PFSK-1 (cell line): ENCODE measurements around the gene LSR.

ENCODE experiments used
- FOXP2 ChIP-seq: optimal IDR thresholded peaks from 2 replicates; pipeline ENCODE3; 2011; ENCODE audit warnings: borderline replicate concordance, control low read depth, inconsistent platforms; ENCODE audit not compliant: insufficient read depth; ENCODE audit errors: extremely low read length, extremely low read depth
- POLR2AphosphoS5 ChIP-seq: IDR thresholded peaks from 2 replicates; pipeline ENCODE4 v1.6.1; 2012; ENCODE audit warnings: low read depth, mild to moderate bottlenecking, control low read depth, low read length, moderate library complexity
- REST ChIP-seq, 2 experiments: IDR thresholded peaks; 2 replicates each; pipeline versions ENCODE4 v1.6.1 to v1.8.0; 2011 to 2012; ENCODE audit warnings: low read depth in 2 of 2, low read length in 2 of 2, control low read depth in 1 of 2, inconsistent platforms in 1 of 2, mild to moderate bottlenecking in 1 of 2, moderate library complexity in 1 of 2; ENCODE audit not compliant: insufficient read depth in 1 of 2
- SIN3A ChIP-seq: IDR thresholded peaks from 2 replicates; pipeline ENCODE4 v1.6.1; 2012; ENCODE audit warnings: mild to moderate bottlenecking, low read length, moderate library complexity, borderline replicate concordance; ENCODE audit not compliant: insufficient read depth
- TAF1 ChIP-seq: IDR thresholded peaks from 2 replicates; pipeline ENCODE4 v1.6.1; 2012; ENCODE audit warnings: low read length, control low read depth, borderline replicate concordance; ENCODE audit not compliant: insufficient read depth

LSR gene

GRCh38 chr19:35278578-35279284 lies 29.9 kb downstream of the LSR start:
- TF ChIP-seq TAF1 (no peak), SIN3A (no peak), REST (IDR thresholded peaks at IDR 0.05; ENCODE audit: insufficient read depth in 1 of 2, low read depth in 2 of 2, low read length in 2 of 2) (no peak)

GRCh38 chr19:35279374-35279773 lies 30.6 kb downstream of the LSR start:
- TF ChIP-seq REST (IDR thresholded peaks at IDR 0.05; ENCODE audit: insufficient read depth in 1 of 2, low read depth in 2 of 2, low read length in 2 of 2) (no peak), TAF1 (no peak), FOXP2 (no peak), SIN3A (no peak), POLR2AphosphoS5 (no peak)

GRCh38 chr19:35279985-35280821 lies 31.4 kb downstream of the LSR start:
- TF ChIP-seq SIN3A: no peak
- TF ChIP-seq REST (IDR thresholded peaks at IDR 0.05; ENCODE audit: insufficient read depth in 1 of 2, low read depth in 2 of 2, low read length in 2 of 2): no peak
- no peak for TF ChIP-seq TAF1

GRCh38 chr19:35281303-35281702 lies 32.5 kb downstream of the LSR start:
- TF ChIP-seq FOXP2 (no peak), REST (IDR thresholded peaks at IDR 0.05; ENCODE audit: insufficient read depth in 1 of 2, low read depth in 2 of 2, low read length in 2 of 2) (no peak), TAF1 (no peak), POLR2AphosphoS5 (no peak), SIN3A (no peak)
